DMS53 treated with DMSO at 0.1 percent for 48 hours (cell line): ENCODE data around the gene AMZ2.
"Not testable (repeated sequence)": the region's sequence is repeated elsewhere in the genome, so short reads cannot be mapped to it uniquely, and the experiment has no call there.

Experiments used
- DNase-seq: peaks from one replicate; lab custom pipeline; 2025; ENCODE audit not compliant: unreplicated experiment; lab: John Stamatoyannopoulos, UW

Gene AMZ2

GRCh38 chr17:68247445-68248198, at the start of gene AMZ2:
TSS of gene AMZ2 (plus strand) at chr17:68248043. CDS start at chr17:68250188, 2,145 bp downstream.
- DNase-seq: peak; percentile 75

DNA sequence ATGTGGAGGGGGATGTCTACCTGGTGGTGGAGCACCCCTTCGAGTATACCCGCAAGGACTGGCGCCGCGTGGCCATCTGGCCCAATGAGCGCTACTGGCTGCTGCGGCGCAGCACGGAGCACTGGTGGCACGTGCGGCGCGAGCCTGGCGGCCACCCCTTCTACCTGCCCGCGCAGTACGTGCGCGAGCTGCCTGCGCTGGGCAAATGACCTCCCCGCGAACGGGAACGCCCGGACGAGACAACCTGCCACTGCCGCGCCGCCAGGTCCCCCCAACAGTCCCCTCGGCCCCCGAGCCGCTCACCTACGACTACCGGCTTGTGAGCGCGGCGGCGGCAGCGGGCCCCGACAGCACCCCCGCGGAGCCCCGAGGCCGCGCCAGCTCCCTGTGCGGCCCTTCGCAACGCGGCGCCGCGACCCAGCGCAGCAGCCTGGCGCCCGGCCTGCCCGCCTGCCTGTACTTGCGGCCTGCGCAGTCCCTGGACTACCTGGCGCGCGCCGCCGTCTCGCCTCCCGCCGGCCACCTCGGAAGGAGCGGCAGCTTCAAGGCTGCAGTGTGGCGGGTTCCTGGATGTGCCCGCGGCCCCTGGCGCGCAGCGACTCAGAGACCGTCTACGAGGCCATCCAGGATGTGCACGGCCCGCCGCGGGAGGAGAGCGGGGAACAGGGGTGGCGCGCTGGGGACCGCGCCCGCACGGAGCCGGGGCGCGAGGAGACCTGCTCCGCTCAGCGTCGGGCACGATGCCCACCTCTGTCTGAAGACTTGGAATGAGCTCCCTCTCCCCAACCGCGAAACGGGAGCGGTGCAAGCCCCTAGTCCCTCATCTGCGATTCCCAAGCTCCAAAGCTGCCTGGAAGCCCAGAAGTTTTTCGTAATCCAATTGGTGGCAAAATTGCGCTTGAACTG, 48.7 kb upstream of the AMZ2 start:
- DNase-seq: peak; percentile 41

- DNase-seq: peak; percentile 41
Observed at GRCh38 chr17:68199837-68200688, 47.8 kb upstream of the AMZ2 start.

DNA sequence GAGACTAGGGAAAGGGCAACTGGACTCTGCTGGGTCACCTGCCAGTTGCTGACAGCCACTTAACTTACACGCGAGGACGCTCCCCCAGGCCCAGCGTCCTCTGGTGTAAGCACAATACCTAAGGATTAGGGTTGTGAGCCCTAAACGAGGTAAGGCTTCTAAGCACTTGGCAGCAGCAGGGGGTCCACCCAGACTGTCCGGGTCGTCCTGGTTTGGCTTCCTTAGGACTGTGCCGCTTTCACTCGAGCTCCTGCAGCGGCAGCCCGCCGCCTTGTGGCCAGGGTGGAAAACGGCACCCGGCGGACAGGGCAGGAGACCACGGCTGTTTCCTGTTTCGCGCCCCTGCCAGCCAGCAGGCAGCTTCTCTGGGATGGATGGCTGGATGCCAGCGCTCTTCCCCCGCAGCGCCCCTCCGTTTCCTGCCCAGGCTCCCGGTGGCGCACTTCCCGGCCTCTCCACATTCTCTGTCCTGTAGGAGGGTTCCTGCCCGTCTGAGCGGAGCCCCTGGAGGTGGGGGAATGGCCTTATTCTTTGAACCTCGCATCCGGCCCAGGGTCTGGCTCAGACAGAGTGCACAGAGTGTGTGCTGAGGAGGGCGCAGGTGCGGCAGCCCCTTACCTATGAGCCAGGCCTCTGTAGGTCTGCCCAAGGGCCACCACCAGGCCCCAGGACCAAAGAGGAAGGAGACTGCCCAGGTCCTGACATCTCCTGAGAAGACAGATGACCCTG, 47.0 kb upstream of the AMZ2 start:
- DNase-seq: peak; percentile 73

- not testable (repeated sequence) for DNase-seq
Observed at GRCh38 chr17:68201418-68201771, 46.4 kb upstream of the AMZ2 start.

DNA sequence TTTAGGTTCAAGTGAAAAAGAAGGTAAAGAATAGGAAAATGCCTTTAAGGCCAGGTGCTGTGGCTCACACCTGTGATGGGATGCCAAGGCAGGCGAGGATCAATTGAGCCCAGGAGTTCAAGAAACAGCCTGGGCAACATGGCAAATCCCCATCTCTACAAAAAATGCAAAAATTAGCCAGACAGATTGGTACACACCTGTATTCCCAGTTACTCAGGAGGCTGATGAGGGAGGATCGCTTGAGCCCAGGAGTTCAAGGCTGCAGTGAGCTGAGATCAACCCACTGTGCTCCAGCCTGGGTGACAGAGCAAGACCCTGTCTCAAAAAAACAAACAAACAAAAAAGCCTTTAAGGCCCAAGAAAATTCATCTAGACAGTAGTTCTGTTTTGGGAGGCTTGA, 45.5 kb upstream of the AMZ2 start:
- DNase-seq: not testable (repeated sequence)

GRCh38 chr17:68204736-68205135, 43.1 kb upstream of the AMZ2 start:
- DNase-seq: no peak

DNA sequence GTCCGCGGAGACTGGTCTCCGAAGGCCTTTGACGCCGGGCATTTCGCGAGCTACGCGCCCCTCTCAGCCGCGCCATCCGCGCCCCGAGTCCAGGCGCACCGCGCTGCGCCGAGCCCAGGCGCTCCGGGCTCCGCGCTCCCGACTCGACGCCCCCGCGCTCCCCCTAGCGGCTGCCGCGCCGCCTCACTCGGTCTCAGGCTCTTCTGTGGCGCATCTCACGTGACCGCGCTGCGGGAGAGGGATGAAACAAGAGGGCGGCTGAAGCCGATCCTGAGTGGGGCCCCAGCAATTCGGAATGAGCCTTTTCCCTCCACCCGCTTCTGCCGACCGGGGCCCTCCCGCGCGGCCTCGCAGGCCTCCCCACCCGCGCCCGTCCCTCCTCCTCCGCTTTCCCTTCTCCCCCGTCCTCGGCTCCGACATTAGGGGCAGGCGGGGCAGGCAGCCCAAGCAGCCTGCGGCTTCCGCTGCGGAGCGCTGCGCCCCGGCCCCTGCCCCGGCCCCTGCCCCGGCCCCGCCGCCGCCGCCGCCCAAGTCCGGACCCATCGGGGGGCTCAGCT, 42.5 kb upstream of the AMZ2 start:
- DNase-seq: peak; percentile 52

- DNase-seq: no peak
Observed at GRCh38 chr17:68205808-68206720, 41.8 kb upstream of the AMZ2 start.

- DNase-seq: no peak
Observed at GRCh38 chr17:68207651-68208253, 40.1 kb upstream of the AMZ2 start.

GRCh38 chr17:68208651-68209050, 39.2 kb upstream of the AMZ2 start:
- not testable (repeated sequence) for DNase-seq

- not testable (repeated sequence) for DNase-seq
Observed at GRCh38 chr17:68209191-68209900, 38.5 kb upstream of the AMZ2 start.

DNA sequence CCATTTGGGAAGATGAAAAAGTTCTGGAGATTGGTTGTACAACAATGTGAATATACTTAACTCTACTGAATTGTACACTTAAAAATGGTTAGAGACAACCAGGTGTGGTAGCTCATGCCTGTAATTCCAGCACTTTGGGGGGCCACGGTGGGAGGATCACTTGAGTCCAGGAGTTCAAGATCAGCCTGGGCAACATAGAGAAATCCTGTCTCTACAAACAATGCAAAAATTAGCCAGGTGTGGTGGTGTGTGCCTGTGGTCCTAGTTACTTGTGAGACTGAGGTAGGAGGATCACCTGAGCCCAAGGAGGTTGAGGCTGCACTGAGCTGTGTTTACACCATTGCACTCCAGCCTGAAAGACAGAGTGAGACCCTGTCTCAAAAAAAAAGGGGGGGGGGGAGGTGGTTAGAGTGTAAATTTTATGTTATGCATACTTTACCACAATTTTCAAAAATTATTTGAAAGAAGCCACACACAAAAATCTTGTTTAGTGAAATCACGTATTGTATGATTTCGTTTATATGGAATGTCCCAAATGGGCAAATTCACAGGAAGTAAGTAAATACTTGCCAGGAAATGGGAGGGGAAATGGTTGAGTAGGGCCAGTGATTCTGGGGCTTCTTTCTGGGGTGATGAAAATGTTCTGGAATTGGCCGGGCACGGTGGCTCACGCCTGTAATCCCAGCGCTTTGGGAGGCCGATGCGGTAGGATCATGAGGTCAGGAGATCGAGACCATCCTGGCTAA, 37.1 kb upstream of the AMZ2 start:
- DNase-seq: no peak

DNA sequence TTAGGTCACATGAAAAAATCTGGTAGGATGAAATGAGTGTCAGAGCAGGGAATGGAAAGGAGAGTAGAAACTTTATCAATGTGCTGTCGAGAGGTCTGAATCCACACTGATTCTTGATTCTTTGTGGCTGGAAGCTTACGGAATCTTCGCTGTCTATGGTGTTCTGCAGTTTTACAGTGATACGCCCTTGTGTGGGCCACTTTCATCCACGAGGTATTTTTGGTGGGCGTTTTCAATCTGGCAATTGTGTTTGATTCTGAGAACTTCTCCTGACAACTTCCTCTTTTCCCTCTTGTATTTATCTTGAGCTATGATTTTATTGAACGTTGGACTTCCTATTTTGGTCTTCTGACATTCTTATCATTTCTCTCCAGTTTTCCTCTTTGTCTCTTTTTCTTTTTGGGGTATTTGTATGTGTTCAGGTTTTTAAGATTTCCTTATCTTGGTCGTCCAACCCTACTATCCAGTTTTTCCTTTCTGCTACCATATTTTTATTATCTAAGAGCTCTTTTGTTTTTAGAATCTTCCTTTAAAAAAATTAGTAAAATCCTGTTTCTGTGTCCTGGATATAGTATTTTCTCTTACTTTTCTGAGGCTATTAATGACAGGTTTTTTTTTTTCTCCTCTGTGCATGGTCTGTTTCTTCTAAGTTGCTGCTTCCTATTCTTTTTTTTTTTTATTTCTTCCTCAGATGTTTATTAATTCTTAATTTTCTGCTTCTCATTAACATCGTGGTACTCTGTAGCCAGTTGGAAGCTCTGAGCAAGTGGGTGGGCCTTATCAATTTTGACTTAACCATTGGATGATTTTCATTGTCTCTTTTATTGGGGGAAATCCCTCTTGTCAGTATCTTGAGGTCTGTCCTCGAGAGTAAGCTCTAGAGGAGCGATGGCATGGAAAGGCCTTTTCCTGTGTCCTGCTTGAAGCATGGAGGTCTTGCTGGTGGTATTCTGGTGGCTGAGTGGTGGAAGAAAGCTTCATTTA, 34.1 kb upstream of the AMZ2 start:
- not testable (repeated sequence) for DNase-seq

- DNase-seq: not testable (repeated sequence)
Observed at GRCh38 chr17:68215453-68215852, 32.4 kb upstream of the AMZ2 start.

DNA sequence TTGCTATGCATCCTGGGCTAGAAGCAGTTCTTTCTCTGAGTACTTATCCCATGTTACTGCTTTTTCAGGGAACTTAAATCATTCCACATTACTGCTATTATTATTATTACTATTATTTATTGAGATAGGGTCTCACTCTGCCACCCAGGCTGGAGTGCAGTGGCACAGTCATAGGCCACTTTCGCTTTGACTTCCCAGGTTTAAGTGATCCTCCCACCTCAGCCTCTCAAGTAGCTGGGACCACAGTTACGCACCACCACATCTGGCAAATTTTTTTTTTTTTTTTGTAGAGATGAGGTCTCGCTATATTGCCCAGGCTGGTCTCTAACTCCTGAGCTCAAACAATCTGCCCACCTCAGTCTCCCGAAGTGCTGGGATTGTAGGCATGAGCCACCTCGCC, 28.4 kb upstream of the AMZ2 start:
- DNase-seq: not testable (repeated sequence)
